Adrenal gland (tissue), 12 donors: ENCODE measurements around the gene FBXO3. TPM values are rescaled to one million over a fixed set of nuclear protein-coding genes. Genes with fewer than 3 reads are reported as not detected.
"Not testable (repeated sequence)": the region's sequence is repeated elsewhere in the genome, so short reads cannot be mapped to it uniquely, and the experiment has no call there.

Experiments
- DNase-seq, 7 donors: peaks; one replicate each; pipeline ENCODE4 v3.0.0-alpha.2; 2019 to 2020
- H3K27ac ChIP-seq, 5 donors: fragments of 200-600 bp; sonication (generic) in 4 of 5; 1 replicate in 3 of 5; 2 replicates in 2 of 5; pipeline versions ENCODE4 v1.5.1 to v1.8.0; 2016 to 2020; ENCODE audit warnings: mild to moderate bottlenecking in 1 of 5
- H3K27me3 ChIP-seq: fragments of 200-600 bp; 2 replicates; pipeline ENCODE4 v1.8.0; 2021
- H3K36me3 ChIP-seq, 2 donors: fragments of 200-600 bp; replicated peaks in 1 of 2; 1 replicate in 1 of 2; 2 replicates in 1 of 2; pipeline versions ENCODE4 v1.5.1 to v1.8.0; 2018 to 2022
- H3K4me1 ChIP-seq, 2 donors: fragments of 200-600 bp; replicated peaks in 1 of 2; 1 replicate in 1 of 2; 2 replicates in 1 of 2; pipeline versions ENCODE4 v1.5.1 to v1.8.0; 2018 to 2021
- H3K4me3 ChIP-seq, 4 donors: fragments of 200-600 bp; sonication (generic) in 3 of 4; one replicate each; pipeline ENCODE4 v1.5.1; 2016 to 2018
- H3K9me3 ChIP-seq, 3 donors: fragments of 200-600 bp; sonication (generic) in 1 of 3; replicated peaks in 1 of 3; 1 replicate in 2 of 3; 2 replicates in 1 of 3; pipeline versions ENCODE4 v1.5.1 to v1.8.0; 2016 to 2021
- CTCF ChIP-seq, 6 experiments: fragments of 450-650 bp in 4 of 6; fragments of 200-600 bp in 2 of 6; sonication (generic) in 1 of 6; IDR thresholded peaks; 1 replicate in 5 of 6; 2 replicates in 1 of 6; pipeline versions ENCODE4 v1.5.1 to v1.8.0; 2016 to 2021; ENCODE audit warnings: antibody characterized with exemption in 6 of 6, mild to moderate bottlenecking in 2 of 6, moderate library complexity in 1 of 6
- POLR2A ChIP-seq, 2 donors: fragments of 450-650 bp; IDR thresholded peaks; one replicate each; pipeline ENCODE4 v1.6.1; 2017; ENCODE audit warnings: antibody characterized with exemption in 2 of 2, mild to moderate bottlenecking in 2 of 2, moderate library complexity in 1 of 2
- WGBS, 4 donors: extraction: QIAGEN DNeasy Blood & Tissue Kit in 2 of 4; methylation state at CpG; one replicate each; pipeline versions ENCODE4 v1.1.5 to v1.1.7; 2013 to 2017; 5-methylcytosine and 5-hydroxymethylcytosine counted together
- intact Hi-C, 2 donors: fragments of 100-400 bp; cut with DNase I; formaldehyde crosslinking; loops; one replicate each; pipeline versions ENCODE4 v1.14.1 to v1.15.0; 2022 to 2023
- polyA plus RNA-seq, 3 donors: library from polyadenylated mRNA; stranded (reverse); fragments of 200-250 nt in 2 of 3; fragments of 350-450 nt in 1 of 3; fragmentation: Illumina TruSeq in 1 of 3; extraction: RNeasy Lipid Tissue Mini Kit (QIAGEN cat#74804) in 1 of 3; gene quantifications; one replicate each; pipeline ENCODE4 v1.2.3, GENCODE V29; 2013 to 2014
- total RNA-seq, 9 donors: library from RNA; depleted of rRNA in 4 of 9; stranded (reverse); fragments of >200 nt in 4 of 9; fragments of 120-200 nt in 1 of 9; fragmentation: NEBNext Ultra II Directional in 1 of 9; extraction: Animal tissue kit (Norgen Biotek cat#: 25700) in 1 of 9; gene quantifications; one replicate each; pipeline versions ENCODE4 v1.1.0 to v1.2.4, GENCODE V29; 2013 to 2023
- donor health status: healthy with polysubstance abuse.
- donor health status: Bipolar disorder and iron deficiency.
- donor health status: DM: yes; HTN: yes; CAD: no.
- donor health status: DM: no; HTN: no; CAD: no.
- donor health status: DM: no; HTN: no; CAD: no.
- donor health status: DM: yes; HTN: yes; CAD: no.

FBXO3 gene
- total and polyA plus RNA-seq, 12 donors: 20.7 to 59.2 (median 39.3) TPM

- no peaks in the 10 kb centered on the region for H3K36me3 ChIP-seq
- no peak for DNase-seq
- no peak overlapping the region for H3K4me3 ChIP-seq
- 90 to 96% (median 92%) methylated on average over 3 of the region's 3 CpGs for whole genome bisulfite sequencing, 4 donors
- TF ChIP-seq POLR2A (IDR thresholded peaks at IDR 0.05): no peak
- no peak for TF ChIP-seq CTCF (IDR thresholded peaks at IDR 0.05)
- H3K27me3 ChIP-seq: peaks cover 43% of the 10 kb centered on the region
- peaks cover 0 to 11% of the 10 kb centered on the region in 2 donors for H3K4me1 ChIP-seq
- H3K9me3 ChIP-seq: no peaks in the 10 kb centered on the region
- H3K27ac ChIP-seq: no peak overlapping the region
- intact Hi-C loops: no loop called here
Measured at GRCh38 chr11:33797879-33798278, 23.6 kb upstream of the FBXO3 start.

GRCh38 chr11:33790040-33790439 lies 15.7 kb upstream of the FBXO3 start:
- no peak for TF ChIP-seq POLR2A (IDR thresholded peaks at IDR 0.05)
- no peak for TF ChIP-seq CTCF (IDR thresholded peaks at IDR 0.05)
- peaks cover 11% of the 10 kb centered on the region for H3K27me3 ChIP-seq
- H3K36me3 ChIP-seq: no peaks in the 10 kb centered on the region
- no peak for DNase-seq
- no peaks in the 10 kb centered on the region for H3K9me3 ChIP-seq
- H3K4me3 ChIP-seq: no peak overlapping the region
- intact Hi-C loops: no loop called here
- no peaks in the 10 kb centered on the region for H3K4me1 ChIP-seq
- no peak overlapping the region for H3K27ac ChIP-seq
- WGBS, 4 donors: 57 to 67% (median 62%) methylated on average over 4 of the region's 4 CpGs

GRCh38 chr11:33788095-33788494 lies 13.8 kb upstream of the FBXO3 start:
- H3K27ac ChIP-seq, DNase-seq, H3K4me3 ChIP-seq, H3K9me3 ChIP-seq, H3K4me1 ChIP-seq, intact Hi-C loops, H3K36me3 ChIP-seq: not testable (repeated sequence)
- 71 to 86% (median 79%) methylated on average over 2 of the region's 2 CpGs for WGBS, 4 donors
- peaks cover 15% of the 10 kb centered on the region for H3K27me3 ChIP-seq

- Histone ChIP-seq H3K27me3 (peaks cover 8% of the 10 kb centered on the region), H3K27ac (no peak overlapping the region), H3K36me3 (no peaks in the 10 kb centered on the region), H3K4me1 (no peaks in the 10 kb centered on the region), H3K9me3 (no peaks in the 10 kb centered on the region), H3K4me3 (no peak overlapping the region)
- TF ChIP-seq CTCF (IDR thresholded peaks at IDR 0.05) (no peak), POLR2A (IDR thresholded peaks at IDR 0.05) (no peak)
- no peak for DNase-seq
- WGBS, 4 donors: 49 to 65% (median 63%) methylated on average over 2 of the region's 2 CpGs
- intact Hi-C loops: no loop called here
Measured at GRCh38 chr11:33787076-33787475, 12.8 kb upstream of the FBXO3 start.

GRCh38 chr11:33785609-33786008 lies 11.3 kb upstream of the FBXO3 start:
- intact Hi-C loops: no loop called here
- H3K27me3 ChIP-seq: peaks cover 17% of the 10 kb centered on the region
- no peak for DNase-seq
- TF ChIP-seq POLR2A (IDR thresholded peaks at IDR 0.05) (no peak), CTCF (IDR thresholded peaks at IDR 0.05) (no peak)
- H3K9me3 ChIP-seq: no peaks in the 10 kb centered on the region
- no peaks in the 10 kb centered on the region for H3K4me1 ChIP-seq
- H3K36me3 ChIP-seq: no peaks in the 10 kb centered on the region
- H3K4me3 ChIP-seq: no peak overlapping the region
- no peak overlapping the region for H3K27ac ChIP-seq
- WGBS, 4 donors: 65 to 82% (median 70%) methylated on average over 3 of the region's 3 CpGs
